Activated CD4-positive, alpha-beta T cell treated with anti-CD3 and anti-CD28 coated beads for 4 hours (primary cell): Measurements from ENCODE around the gene MST1.

Source experiments
- DNase-seq, 2 donors: peaks; one replicate each; pipeline ENCODE4 v3.0.0-alpha.2; 2020

Gene MST1

DNA sequence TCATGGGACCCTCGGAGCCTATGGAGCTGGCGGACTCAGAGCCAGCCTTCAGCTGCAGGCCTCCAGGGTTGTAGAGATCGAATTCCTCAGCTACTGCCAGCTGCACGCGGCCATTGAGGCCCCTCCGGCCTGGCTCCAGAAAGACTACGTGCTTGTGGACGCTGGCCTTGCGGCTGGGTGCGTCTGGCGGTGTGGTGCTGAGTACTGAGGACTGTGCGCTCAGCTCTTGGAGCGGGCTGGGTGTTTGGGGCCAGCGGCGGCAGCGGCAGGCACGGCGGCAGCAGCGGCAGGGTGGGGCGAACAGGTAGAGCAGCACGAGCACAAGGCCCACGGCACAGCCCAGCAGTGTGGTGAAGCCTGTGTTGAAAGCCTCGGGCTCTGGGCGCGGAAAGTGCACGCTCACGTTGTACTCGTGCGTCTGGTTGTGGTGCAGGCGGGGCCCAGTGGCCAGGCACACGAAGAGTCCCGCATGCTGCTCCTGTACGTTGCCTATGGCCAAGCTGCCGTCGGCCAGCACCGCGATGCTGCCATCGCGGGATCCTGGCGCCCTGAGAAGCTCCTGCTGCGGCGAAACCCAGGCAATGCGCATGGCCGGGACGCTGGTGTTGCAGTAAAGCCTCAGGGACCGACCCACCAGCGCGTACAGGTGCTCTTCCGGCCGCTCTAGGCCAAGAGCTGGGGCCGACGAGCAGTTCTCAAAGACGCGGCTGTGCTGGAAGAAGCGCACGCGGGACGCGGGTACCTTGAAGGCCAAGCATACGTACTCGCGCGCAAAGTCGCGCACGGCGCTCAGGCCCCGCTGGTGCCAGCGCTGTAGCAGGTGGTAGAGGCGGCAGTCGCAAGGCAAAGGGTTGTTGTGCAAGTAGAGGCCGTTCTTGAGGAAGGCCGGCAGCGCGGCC is 28.9 kb upstream of the MST1 start:
- DNase-seq, result no peak

DNA sequence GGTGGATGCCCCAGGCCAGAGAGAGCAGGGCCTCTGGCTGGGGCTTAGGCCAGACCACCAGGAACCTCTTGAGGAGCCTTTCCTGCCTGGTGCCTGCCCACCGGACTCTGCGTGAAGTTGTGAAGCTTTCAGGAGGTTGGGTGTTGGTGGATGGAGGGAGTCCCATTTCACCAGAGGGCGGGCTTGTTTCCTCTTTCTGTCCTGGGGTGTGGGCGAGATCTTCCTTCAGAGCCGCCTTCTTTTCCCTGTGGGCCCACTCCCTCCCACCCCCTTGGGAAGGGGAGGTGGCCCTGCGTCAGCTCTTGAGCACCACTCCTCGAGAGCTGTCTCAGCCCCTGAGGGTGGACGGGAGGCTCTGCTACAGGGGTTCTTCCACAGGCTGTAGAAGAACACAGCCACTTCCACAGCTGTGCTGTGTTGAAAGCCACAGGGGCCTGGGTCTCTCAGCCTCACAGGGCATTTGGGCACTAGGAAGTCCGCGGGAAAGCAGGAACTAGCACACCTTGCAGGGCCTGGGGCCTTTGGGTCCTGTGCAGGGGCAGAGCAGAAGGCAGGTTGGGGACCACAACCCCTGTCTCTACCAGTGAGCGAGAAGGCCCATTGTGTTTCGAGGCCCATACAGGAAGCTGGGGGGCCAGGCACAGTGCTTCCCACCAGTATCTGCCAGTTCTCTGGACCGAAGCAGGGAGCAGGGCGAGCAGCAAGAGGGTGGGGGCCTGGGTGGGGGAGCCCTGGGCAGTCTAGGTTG is 28.1 kb upstream of the MST1 start:
- DNase-seq, result no peak

DNA sequence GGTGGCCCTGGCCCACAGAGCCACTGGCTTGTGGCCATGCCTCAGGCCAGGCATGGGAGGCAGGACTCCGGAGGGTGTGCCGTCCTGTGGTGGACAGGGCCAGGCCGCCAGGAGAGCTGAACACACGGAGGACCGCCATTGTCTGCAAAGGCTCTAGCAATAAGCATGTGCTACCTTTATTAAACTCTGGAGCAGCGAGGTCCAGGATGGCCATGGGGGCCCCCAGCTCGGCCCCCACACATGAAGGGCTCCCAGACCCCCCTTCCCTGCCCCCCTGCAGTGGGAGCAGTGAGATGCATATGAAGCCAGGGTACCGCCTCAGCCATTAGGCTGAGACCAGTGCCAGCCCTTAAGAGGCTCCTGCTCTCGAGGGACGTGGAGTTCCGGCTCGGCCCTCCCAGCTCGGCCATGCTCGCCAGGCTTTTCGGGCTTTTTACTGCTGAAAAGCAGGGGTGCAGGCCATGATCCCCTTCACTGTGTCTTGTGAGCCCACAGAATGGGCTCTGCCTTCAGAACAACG is 27.5 kb upstream of the MST1 start:
- DNase-seq, result no peak

DNA sequence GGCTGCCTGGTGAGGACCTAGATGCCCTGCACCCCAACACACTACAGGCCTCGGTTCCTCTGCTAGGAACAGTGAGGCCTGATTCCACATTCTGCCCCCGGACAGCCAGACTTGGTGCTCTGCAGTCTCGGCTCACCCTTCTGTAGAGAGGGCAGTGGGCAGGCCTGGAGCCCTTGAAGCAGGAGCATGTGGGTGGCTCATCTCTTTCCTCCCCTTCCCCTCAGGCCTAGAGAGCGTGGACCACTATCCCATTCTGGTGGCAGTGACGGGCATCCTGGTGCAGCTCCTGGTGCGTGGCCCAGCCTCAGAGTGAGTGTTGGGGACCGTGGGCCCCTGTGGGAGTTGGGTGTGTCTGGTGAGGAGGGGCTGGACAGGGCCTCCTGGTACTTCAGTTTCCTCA is 26.9 kb upstream of the MST1 start:
- no peak for DNase-seq

DNA sequence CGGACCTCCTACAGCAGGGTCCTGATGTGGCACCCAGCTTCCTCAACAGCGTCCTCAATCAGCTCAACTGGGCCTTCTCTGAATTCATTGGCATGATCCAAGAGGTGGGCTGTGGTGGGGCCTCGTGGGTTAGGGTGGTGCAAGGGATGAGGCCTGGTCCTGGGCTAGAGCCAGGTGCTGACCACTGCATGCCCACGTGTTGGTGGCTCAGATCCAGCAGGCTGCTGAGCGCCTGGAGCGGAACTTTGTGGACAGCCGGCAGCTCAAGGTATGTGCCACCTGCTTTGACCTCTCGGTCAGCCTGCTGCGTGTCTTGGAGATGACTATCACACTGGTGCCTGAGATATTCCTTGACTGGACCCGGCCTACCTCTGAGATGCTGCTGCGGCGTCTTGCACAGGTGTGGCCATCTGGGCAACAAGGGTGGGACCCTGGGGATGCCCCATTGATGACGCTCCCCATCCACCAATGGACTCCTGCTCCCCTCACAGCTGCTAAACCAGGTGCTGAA is 26.4 kb upstream of the MST1 start:
- no peak for DNase-seq

DNA sequence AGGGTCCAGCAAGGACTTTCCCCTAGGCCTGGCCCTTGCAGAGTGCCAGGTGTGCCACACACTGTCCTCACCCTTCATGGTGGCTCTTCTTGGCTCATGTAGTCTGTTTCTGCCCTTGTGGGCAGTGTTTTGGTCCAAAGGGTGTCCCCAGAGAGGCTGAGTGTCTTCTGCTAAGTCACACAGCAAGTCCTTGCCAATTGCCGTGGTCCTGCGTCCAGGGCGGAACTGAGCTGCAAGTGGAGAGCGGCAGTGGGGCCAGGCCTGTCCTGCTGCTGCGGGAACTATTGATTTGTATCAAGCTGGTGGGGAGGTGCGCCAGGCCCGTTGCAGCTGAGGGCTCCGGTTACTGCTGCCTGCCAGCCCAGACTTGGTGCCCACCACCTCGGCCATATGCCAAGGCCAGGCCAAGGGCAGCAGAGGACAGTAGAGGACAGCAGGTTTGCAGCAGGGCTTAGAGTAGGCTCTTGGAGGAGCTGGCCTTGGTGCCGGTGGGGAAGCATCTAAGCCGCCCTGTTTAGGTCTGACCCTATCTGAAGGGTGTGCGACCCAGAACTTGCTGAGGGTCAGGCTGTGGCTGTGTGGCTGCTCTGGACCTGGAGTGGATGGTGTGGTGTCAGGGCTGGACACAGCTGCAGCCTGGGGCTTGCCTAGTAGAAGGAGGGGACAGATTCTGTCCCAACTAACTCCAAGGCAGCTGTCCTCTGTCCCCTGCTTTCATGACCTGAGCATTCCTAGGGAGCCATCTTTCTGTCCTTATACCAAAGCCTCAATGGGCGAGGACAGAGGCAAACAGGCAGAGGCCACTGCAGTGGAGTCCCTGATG is 25.7 kb upstream of the MST1 start:
- DNase-seq, result no peak

DNA sequence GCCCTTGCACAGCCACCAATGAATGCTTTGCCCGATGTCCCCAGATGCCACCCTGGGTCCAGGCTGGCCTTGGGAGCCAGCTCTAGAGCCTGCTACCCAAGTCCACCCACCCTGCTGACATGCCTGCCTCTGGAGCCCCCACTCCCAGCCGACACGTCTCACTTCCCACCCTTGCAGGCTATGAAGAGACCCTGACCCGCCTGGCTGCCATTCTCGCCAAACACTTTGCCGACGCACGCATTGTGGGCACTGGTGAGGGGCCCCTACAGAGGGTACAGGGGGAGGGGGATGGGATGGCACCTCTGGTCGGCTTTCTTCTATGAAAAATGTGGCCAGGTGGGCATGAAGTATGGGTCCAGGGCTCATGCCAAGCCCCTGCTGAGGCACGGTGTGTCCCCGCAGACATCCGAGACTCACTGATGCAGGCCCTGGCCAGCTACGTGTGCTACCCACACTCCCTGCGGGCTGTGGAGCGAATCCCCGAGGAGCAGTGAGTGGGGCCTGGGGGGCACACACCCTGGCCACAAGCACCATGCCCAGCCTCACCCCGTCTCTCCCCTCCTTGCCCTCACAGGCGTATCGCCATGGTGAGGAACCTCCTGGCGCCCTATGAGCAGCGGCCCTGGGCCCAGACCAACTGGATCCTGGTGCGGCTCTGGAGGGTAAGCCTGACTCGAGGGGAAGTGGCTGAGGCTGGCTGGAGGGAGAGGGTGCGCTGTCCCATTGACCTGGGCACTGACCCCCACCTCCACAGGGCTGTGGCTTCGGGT is 24.2 kb upstream of the MST1 start:
- no peak for DNase-seq

DNA sequence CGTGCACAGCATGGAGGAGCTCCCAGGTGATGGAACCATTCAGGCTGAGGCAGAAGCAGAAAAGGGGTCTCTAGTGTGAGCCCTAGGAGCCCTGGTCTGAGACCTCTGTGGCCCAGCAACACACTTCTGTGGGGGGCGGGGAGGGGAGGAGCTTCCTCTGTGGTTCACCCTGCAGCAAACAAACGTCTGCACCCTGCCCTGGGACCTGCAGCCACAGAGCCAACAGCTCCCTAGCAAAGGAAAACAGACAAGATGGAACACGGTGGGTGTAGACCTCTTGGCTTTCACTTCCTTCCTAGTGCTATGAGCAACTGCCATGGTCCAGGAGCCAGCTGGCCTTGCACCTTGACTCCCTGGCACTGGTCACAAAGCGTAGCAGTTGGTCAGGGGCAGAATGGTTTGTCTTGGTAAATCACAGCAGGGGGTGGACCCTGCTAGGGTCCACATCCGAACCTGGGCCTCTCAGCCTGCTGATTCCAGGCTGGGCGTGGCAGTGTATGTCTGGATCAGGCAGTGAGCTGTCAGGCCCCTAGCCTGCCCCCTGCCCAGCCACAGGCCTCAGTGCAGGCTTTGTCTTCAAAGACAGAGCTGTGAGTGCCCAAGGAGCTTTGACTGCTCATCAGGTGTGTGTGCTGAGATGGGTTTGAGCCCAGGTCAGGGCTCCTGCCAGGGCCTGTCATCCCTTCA is 23.5 kb upstream of the MST1 start:
- DNase-seq, result no peak

DNA sequence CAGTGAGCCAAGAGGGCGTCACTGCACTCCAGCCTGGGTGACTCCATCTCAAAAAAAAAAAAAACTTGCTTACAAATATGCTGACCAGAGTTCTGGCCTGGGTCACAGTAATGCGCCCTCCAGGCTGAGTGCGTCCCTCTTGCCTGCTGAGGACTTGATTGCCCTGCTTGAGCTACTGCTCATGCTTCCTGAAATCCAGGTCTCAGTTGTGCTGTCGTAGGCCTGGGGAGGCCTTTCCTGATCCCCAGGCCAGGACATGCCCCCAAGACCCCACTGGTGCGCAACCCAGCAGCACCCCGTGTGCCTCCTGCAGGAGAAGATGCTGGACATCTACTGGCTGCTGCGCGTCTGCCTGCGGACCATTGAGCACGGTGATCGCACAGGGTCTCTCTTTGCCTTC is 22.9 kb upstream of the MST1 start:
- no peak for DNase-seq

DNA sequence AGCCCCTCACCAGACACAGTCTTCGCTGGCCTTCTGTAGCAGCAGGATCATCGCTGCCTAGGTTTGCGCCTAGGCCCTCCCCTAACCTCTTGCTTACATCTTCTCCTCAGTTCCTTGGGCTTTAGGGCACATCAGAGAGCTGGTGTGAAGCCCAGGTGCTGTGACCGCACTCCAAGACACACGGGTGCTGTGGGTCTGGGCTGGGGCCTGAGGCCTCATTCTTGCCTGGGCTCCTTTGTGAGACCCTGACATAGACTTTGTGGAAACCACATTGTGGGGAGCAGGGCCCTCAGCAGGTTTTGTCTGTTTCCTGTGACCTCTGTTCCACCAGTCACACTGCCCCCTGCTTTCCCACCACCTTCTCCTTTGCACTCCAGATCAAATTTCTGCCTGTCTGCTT is 22.2 kb upstream of the MST1 start:
- no peak for DNase-seq

DNA sequence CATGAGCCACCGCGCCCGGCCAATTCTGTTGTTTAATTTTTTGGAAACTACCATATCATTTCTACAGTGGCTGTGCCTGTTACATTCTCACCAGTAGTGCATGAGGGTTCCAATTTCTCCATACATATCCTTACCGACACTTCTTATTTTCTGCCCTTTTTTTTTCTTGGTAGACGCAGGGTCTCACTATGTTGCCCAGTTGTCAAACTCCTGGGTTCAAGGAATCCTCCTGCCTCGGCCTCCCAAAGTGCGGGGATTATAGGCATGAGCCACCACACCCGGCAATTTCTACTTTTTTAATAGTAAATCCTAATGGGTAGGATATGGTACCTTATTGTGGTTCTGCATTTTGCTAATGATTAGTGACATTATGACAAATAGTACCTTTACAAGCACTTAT is 20.6 kb upstream of the MST1 start:
- DNase-seq, result no peak

DNA sequence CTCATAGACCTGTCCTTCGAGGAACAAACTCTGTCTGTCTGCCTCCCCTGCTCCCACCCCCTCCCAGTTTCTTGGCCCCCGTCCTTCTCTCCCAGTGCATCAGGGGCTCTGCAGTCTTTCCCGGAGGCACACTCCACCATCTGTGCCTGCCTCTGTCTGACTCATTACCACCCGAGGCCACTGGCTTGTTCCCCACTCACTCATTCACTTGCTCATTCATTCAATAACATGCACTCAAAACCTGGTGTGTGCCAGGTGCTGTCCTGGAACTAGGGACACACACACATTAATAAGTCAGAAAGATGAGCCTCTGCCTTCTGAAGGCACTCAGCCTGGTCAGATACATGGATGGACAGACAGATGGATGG is 17.8 kb upstream of the MST1 start:
- no peak for DNase-seq

DNA sequence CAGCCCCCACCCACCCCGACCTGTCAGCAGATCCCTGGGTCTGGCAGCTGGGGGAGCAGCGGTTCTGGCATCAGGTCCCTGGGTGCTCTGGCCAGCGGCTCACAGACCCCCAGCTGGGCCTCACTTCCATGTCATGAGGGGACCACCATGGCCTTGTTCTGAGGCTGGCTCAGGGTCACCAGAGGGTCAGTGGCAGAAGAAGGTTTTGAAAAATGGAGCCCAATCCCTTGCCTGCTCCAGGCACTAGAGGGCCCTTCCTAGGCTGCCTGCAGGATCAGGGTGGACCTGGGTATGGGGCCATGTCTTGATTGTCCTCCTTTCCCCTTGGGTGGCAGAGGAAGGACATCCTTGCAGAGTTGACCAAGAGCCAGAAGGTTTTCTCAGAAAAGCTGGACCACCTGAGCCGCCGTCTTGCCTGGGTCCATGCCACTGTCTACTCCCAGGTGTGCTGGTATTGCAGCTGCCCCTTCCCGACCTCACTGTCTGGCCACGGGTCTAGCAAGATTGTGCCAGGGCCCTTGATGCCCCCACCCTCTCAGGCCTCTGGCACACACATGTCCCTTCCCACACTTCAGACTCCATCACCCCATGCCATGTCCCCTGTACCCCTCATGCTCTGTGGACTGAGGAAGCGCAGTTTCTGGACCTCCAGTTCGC is 17.3 kb upstream of the MST1 start:
- DNase-seq, result no peak

DNA sequence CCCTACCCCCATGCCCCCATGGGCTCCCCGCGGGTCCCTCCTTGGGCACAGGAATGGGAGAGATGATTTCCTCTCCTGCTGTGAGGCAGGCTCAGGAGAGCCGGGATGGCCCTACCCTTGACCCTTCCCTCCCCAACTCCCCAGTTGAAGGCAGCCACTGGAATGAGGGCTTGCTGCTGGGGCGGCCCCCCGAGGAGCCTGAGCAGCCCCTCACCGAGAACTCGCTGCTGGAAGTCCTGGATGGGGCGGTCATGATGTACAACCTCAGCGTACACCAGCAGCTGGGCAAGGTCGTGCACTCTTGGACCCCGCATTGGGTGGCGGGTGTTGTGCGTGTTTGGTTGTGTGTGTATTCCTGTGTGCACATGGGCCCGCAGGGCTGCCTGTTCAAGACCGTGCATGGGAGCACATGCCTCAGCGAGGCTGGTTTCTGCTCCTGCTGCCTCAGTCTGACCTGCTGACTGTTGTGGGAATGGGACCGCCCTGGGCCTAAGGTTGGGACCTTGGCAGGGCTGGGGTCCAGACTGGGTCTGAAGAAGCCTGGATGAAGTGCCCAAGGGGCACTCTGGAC is 16.2 kb upstream of the MST1 start:
- DNase-seq, result no peak

DNA sequence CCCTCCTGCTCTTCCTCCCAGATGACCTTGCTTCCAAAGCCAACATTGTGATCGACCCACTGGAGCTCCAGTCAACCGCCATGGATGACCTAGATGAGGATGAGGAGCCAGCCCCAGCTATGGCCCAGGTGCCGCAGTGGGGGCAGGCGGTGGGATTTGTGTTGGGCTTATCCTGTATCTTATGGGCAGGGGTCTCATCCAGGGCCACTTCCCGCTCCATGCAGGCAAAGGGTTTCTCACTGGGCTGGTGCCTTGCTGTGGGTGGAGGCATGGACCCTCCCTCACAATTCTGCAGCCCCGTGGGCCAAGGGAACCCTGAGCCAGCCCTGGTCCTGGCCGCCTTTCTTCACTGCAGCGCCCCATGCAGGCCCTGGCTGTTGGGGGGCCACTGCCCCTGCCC is 15.4 kb upstream of the MST1 start:
- no peak for DNase-seq

DNA sequence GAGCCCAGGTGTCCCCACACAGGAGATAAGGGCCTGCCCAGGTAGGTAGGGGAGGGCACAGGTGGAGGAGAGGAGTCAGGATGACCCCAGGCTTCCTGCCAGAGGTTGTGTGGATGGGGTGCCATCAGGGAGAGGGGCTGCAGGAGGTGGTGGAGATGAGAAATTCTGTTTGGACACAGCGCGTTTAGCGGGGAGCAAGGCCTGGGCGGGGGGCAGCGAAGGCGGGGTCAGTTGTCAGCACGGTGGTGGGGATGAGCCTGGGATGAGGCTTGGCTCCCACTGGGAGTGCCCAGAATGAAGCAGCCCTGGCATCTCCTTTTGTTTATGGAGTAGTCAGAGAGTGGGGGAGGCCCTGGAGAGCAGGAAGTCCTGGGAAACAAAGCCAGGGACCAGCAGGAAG is 14.7 kb upstream of the MST1 start:
- DNase-seq, result no peak

DNA sequence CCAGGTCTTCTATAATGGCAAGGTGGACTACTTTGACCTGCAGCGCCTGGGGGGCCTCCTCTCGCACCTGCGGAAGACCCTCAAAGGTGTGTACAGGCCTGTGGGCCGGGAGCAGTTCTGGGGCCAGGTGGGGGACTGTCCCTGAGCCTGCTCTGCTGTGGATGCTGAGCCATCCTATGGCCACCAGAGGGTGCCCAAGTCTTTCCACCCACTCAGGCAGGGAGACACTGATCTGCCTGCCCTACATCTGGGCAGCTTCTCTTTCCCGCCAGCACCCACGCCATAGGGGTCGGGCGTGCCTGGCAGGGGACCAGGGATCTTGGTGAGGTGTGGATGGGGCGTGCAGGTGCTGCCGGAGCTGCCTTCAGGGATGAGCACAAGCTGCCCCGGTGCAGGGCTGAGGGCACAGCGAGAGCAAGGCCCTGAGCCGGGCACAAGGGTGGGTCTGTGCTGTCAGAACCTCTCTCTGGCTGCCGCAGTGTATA is 14.2 kb upstream of the MST1 start:
- DNase-seq, result peak; percentile 52 to 59

DNA sequence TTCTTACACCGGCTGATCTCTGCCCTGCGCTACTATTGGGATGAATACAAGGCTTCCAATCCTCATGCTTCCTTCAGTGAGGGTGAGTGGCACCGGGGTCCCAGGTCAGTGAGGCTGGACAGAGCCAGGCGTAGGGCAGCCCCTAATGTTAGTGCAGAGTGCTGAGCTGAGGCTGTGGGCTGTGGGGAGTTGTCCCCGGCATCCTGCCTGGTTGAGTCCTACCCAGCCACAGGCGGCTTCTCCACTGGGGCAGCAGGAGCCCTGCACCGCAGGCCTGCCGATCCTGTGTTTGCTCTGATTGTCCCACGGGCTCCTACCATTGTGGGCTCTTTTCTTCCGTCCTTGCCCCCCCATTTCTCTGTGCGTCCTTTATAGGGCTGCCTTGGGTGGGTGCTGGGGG is 13.4 kb upstream of the MST1 start:
- DNase-seq, result no peak

DNA sequence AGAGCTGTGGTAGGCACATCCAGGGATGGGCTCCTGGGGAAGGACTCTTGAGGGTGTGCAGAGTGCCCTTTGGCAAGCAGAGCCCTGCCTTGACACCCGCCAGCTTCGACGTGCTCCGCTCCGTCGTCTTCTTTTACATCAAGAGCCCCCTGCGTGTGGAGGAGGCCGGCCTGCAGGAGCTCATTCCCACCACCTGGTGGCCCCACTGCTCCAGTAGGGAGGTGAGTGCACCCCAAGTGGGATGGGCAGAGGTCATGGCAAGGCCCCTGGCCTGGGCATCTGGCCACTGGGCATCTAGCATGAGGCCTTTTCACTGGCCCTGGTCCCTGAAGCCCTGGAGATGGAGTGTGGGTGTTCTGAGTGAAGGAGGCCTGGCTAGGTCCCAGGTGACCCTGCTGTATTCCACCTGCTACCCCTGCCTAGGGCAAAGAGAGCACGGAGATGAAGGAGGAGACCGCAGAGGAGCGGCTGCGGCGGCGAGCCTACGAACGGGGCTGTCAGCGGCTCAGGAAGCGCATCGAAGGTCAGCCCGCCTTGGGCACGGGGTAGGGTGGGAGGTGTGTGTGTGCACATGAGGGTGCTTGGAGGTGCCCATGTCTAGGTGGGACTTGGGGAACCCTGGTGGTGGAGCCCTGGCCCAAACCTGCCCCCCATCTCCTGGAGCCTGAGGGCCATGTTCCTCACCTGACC is 12.3 kb upstream of the MST1 start:
- DNase-seq, result no peak
